ENCODE measurements around the gene LRRC27. TPM values are rescaled to one million over a fixed set of nuclear protein-coding genes. Genes with fewer than 3 reads are reported as not detected.

Gene LRRC27
- polyA plus RNA-seq, 1 experiment = 9.2 TPM

GRCh38 chr10:132417957-132418441, 86.0 kb downstream of the LRRC27 start:
- ChIA-PET CTCF (no interaction called here), POLR2A (no interaction called here)
- no peak for DNase-seq (ENCODE audit: low read depth, low spot score)
- Histone ChIP-seq H3K27me3 (ENCODE audit: control insufficient read depth, insufficient read depth, low read length) (no peaks in the 10 kb centered on the region), H3K27ac (ENCODE audit: low read depth, low read length) (no peak overlapping the region), H3K4me3 (ENCODE audit: low read depth, low read length) (no peak overlapping the region), H3K9me3 (ENCODE audit: control insufficient read depth, insufficient read depth, low read length) (no peaks in the 10 kb centered on the region; the same call in 1 of the 2 replicates)
- no peak for TF ChIP-seq CTCF (IDR thresholded peaks at IDR 0.05; ENCODE audit: low read depth, low read length)

- no peak for DNase-seq (ENCODE audit: low read depth, low spot score)
- no peak for TF ChIP-seq CTCF (IDR thresholded peaks at IDR 0.05; ENCODE audit: low read depth, low read length)
- Histone ChIP-seq H3K9me3 (ENCODE audit: control insufficient read depth, insufficient read depth, low read length) (no peaks in the 10 kb centered on the region; the same call in 1 of the 2 replicates), H3K4me3 (ENCODE audit: low read depth, low read length) (no peak overlapping the region), H3K27ac (ENCODE audit: low read depth, low read length) (no peak overlapping the region), H3K27me3 (ENCODE audit: control insufficient read depth, insufficient read depth, low read length) (no peaks in the 10 kb centered on the region)
- ChIA-PET CTCF (no interaction called here), POLR2A (interaction anchor here (0.7 kb wide), 1 partner anchor 22 kb away, joined by 3 read pairs; the partner anchor contains the start of gene PWWP2B)
These were observed 86.8 kb downstream of the LRRC27 start for GRCh38 chr10:132418527-132419416.

- Histone ChIP-seq H3K4me3 (ENCODE audit: low read depth, low read length) (no peak overlapping the region), H3K27me3 (ENCODE audit: control insufficient read depth, insufficient read depth, low read length) (no peaks in the 10 kb centered on the region), H3K27ac (ENCODE audit: low read depth, low read length) (no peak overlapping the region), H3K9me3 (ENCODE audit: control insufficient read depth, insufficient read depth, low read length) (no peaks in the 10 kb centered on the region; the same call in 1 of the 2 replicates)
- no peak for DNase-seq (ENCODE audit: low read depth, low spot score)
- no peak for TF ChIP-seq CTCF (IDR thresholded peaks at IDR 0.05; ENCODE audit: low read depth, low read length)
- ChIA-PET POLR2A (no interaction called here), CTCF (no interaction called here)
These were observed 87.8 kb downstream of the LRRC27 start for GRCh38 chr10:132419538-132420468.

- DNase-seq (ENCODE audit: low read depth, low spot score) = no peak
- CTCF ChIA-PET = no interaction called here
- no peaks in the 10 kb centered on the region for H3K27me3 ChIP-seq (ENCODE audit: control insufficient read depth, insufficient read depth, low read length)
- POLR2A ChIA-PET = no interaction called here
- H3K27ac ChIP-seq (ENCODE audit: low read depth, low read length) = no peak overlapping the region
- H3K9me3 ChIP-seq (ENCODE audit: control insufficient read depth, insufficient read depth, low read length) = peaks cover 6% of the 10 kb centered on the region; the same call in 1 of the 2 replicates
- no peak for TF ChIP-seq CTCF (IDR thresholded peaks at IDR 0.05; ENCODE audit: low read depth, low read length)
- no peak overlapping the region for H3K4me3 ChIP-seq (ENCODE audit: low read depth, low read length)
These were observed 88.5 kb downstream of the LRRC27 start for GRCh38 chr10:132420469-132420980.
